Measurements from ENCODE around the gene ASCC3.

Gene ASCC3

DNA sequence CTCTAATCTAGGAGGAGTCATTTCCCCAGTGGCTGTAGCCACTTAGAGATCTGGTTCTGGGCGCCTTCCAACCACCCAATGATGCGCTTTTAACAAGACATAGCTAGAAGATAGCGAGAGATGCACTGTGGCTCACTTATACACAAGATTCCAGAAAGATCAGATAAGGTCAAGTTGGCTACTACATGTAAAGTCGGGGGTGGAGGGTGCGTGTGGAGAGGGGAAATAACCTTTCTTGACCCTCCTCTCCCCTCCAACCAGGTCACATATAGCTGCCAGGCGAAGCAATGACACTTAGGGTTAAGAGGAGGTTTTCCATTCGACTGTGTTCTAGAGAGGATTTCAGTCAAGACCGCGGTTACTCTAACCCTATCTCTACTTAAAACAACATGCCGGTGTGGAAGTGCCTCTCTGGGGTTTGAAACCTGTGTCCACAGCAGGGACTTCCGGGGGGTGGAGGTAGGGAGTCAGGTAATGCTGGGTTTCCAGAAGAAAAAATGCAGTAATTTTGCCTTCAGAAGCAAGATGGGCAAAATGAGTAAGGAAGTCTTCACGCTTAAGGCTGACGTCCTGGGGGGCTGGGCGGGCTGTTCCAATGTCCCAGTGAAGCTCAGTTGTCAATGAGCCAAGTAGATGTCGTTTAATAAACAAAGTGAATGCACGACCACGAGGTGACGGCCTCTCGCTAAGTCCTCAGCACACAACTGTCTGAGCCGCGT is 414.6 kb downstream of the ASCC3 start:
- Histone ChIP-seq H3K9me3 (ENCODE audit: control insufficient read depth, insufficient read depth, low read length) (no peaks in the 10 kb centered on the region), H3K27me3 (ENCODE audit: control insufficient read depth, insufficient read depth, low read length) (peaks cover 87% of the 10 kb centered on the region), H3K4me1 (ENCODE audit: control insufficient read depth, insufficient read depth, low read length) (peaks cover 4% of the 10 kb centered on the region; the same call in 1 of the 2 replicates), H3K36me3 (ENCODE audit: control insufficient read depth, insufficient read depth, low read length) (no peaks in the 10 kb centered on the region), H3K27ac (ENCODE audit: low read length) (no peak overlapping the region), H3K4me3 (ENCODE audit: low read length) (no peak overlapping the region)
- no CpG with 5 or more reads among the region's 21 CpGs for WGBS (ENCODE audit: insufficient coverage, insufficient read length)
- DNase-seq (ENCODE audit: low read depth, low spot score), result no peak

DNA sequence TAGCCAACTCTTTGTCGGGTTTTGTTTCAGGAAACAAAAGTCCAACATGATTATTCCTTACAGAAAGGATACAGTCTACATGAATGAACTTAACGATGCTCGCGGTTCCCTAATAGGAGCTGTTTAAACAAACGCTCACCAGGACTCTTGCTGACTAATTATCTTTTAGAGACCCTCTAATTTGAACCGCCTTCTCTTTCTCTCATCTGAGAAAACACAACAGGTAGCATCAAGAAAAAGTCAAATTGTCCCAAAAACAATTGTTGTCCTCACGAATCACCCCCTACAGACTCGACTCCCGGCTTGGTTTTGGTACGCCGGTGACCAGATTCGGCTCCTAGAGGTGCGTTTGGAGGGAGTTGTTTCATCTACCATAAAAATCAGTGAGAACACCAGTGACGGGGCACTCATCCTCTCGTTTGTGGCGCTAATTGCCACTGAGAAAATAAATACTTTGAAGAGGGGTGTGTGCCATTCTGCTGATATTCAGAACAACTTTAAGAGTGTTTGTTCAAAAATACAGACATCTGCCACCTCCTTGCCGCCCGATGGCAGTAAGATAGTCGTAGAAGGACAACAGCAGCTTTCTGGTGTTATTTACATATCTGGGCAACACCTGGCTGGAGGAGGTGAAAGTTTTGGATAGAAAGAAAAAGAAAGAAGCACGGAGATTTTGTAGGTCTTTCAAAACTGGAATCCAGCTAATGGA is 415.3 kb downstream of the ASCC3 start:
- Histone ChIP-seq H3K36me3 (ENCODE audit: control insufficient read depth, insufficient read depth, low read length) (no peaks in the 10 kb centered on the region), H3K4me3 (ENCODE audit: low read length) (no peak overlapping the region), H3K9me3 (ENCODE audit: control insufficient read depth, insufficient read depth, low read length) (no peaks in the 10 kb centered on the region), H3K27me3 (ENCODE audit: control insufficient read depth, insufficient read depth, low read length) (peaks cover 92% of the 10 kb centered on the region), H3K4me1 (ENCODE audit: control insufficient read depth, insufficient read depth, low read length) (peaks cover 4% of the 10 kb centered on the region; the same call in 1 of the 2 replicates), H3K27ac (ENCODE audit: low read length) (no peak overlapping the region)
- WGBS (ENCODE audit: insufficient coverage, insufficient read length), result no CpG with 5 or more reads among the region's 20 CpGs
- no peak for DNase-seq (ENCODE audit: low read depth, low spot score)

DNA sequence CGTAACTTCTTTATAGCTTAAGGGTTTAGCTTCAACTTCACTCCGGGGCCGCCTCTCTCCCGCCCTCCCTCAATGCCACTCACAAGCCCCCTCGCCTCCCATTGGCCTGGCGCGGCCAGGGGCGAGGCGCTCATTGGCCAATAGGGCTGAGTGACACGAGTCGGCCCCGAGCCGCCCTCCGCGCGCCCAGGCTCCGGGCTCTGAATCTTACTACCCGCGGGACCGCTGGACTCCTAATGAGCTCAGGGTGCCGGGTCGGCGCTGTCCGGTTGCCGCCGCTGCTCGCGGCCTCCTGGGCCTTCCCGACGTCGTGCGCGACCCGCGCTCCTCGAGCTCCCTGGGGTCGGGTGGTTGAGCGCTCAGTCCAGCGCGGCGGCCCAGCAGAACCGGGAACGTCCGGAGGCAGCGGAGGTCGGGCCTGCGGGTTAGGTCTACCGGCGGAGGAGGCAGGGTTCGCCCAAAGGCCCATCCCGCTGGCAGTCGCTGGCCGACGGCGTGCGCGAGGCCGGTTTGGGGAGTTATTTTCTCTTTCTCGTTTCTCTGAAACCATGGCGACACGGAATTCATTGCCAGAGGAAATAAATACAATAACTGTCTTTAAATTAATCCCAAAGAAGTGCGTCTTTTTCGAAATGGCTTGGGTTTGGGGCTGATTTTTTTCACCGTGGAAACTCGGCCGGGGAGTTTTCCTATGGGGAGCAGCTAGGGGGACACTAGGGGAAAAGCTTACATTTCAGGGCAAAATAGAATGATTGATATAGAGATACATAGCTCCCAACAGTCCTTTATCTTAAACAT is 416.0 kb downstream of the ASCC3 start, which contains the start of gene SIM1:
Gene SIM1 (minus strand): TSS at position 19 of the 798 bp plus-strand sequence. CDS start 1,453 bp downstream, outside the sequence.
- peaks cover 90% of the 10 kb centered on the region for H3K27me3 ChIP-seq (ENCODE audit: control insufficient read depth, insufficient read depth, low read length)
- H3K9me3 ChIP-seq (ENCODE audit: control insufficient read depth, insufficient read depth, low read length), result no peaks in the 10 kb centered on the region
- DNase-seq (ENCODE audit: low read depth, low spot score), result peak; percentile 90
- H3K4me3 ChIP-seq (ENCODE audit: low read length), result peak within 1 kb of the TSS; percentile 27; the same call in 1 of the 2 replicates
- peaks cover 4% of the 10 kb centered on the region; the same call in 1 of the 2 replicates for H3K4me1 ChIP-seq (ENCODE audit: control insufficient read depth, insufficient read depth, low read length)
- no peak within 1 kb of the TSS for H3K27ac ChIP-seq (ENCODE audit: low read length)
- WGBS (ENCODE audit: insufficient coverage, insufficient read length), result no CpG with 5 or more reads among the region's 66 CpGs
- H3K36me3 ChIP-seq (ENCODE audit: control insufficient read depth, insufficient read depth, low read length), result no peaks in the 10 kb centered on the region

DNA sequence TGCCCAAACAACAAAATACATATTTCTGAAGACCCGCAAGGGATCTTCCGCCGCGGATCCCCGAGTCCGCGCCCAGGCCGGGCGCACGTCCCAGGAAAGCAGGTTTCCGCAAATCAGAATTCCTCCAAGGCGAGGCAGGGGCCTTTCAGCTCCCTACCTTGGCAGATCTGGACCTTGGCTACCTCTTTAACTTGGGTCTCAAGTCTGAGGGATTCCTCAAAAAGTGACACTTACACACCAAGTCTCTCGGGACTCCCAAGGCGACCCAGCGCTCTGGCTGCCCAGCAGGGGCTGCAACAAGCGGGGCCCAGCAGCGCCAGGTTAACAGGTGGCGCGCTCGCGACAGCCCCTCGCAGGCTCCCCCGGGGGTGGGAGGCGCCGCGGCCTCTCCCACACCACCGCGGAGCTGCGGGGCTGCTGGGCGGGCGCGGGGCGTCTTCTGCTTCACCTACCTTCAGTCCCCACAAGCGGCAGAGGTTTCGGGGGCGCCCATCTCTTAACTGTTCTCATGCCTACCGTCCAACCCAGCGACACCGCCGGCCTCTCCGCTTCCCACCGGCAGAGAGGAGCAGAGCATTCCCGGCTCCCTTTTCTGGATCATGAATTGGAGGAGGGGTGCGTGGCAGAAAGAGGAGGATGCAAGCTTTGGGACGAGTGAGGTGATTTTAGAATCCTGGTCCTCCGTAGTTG is 416.8 kb downstream of the ASCC3 start:
- Histone ChIP-seq H3K27ac (ENCODE audit: low read length) (no peak overlapping the region), H3K9me3 (ENCODE audit: control insufficient read depth, insufficient read depth, low read length) (no peaks in the 10 kb centered on the region), H3K27me3 (ENCODE audit: control insufficient read depth, insufficient read depth, low read length) (peaks cover 89% of the 10 kb centered on the region), H3K4me3 (ENCODE audit: low read length) (peak overlapping the region; percentile 6; the same call in 1 of the 2 replicates), H3K4me1 (ENCODE audit: control insufficient read depth, insufficient read depth, low read length) (peaks cover 4% of the 10 kb centered on the region; the same call in 1 of the 2 replicates), H3K36me3 (ENCODE audit: control insufficient read depth, insufficient read depth, low read length) (no peaks in the 10 kb centered on the region)
- no peak for DNase-seq (ENCODE audit: low read depth, low spot score)
- no CpG with 5 or more reads among the region's 46 CpGs for WGBS (ENCODE audit: insufficient coverage, insufficient read length)

DNA sequence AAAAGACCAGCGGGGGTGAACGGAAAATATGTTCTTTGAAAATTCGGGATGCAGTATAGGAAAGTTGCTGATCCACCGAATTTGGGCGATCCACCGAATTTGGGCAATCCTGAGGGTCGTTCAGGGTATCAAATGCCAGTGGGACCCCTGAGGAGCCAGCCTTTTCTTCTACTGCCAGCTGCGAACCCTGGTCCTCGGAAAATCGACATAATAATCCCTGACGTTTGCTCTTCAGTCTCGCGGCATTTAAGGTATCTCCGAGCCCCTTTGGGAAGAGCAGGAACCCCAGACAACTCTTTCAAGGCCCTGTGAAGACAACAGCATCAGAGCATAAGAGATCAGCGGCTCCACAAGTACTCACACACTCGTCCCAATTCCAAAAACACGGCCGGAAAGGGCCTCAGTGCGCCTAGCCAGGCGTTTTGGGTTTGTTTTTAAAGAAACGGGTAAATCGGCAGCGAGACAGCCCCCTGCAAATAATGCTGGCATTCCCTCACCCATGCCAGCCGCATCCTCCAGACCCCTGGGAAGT is 417.4 kb downstream of the ASCC3 start:
- Histone ChIP-seq H3K36me3 (ENCODE audit: control insufficient read depth, insufficient read depth, low read length) (no peaks in the 10 kb centered on the region), H3K9me3 (ENCODE audit: control insufficient read depth, insufficient read depth, low read length) (no peaks in the 10 kb centered on the region), H3K27ac (ENCODE audit: low read length) (no peak overlapping the region), H3K4me1 (ENCODE audit: control insufficient read depth, insufficient read depth, low read length) (peaks cover 4% of the 10 kb centered on the region; the same call in 1 of the 2 replicates), H3K27me3 (ENCODE audit: control insufficient read depth, insufficient read depth, low read length) (peaks cover 89% of the 10 kb centered on the region), H3K4me3 (ENCODE audit: low read length) (no peak overlapping the region; the same call in 1 of the 2 replicates)
- no CpG with 5 or more reads among the region's 24 CpGs for WGBS (ENCODE audit: insufficient coverage, insufficient read length)
- DNase-seq (ENCODE audit: low read depth, low spot score), result no peak

DNA sequence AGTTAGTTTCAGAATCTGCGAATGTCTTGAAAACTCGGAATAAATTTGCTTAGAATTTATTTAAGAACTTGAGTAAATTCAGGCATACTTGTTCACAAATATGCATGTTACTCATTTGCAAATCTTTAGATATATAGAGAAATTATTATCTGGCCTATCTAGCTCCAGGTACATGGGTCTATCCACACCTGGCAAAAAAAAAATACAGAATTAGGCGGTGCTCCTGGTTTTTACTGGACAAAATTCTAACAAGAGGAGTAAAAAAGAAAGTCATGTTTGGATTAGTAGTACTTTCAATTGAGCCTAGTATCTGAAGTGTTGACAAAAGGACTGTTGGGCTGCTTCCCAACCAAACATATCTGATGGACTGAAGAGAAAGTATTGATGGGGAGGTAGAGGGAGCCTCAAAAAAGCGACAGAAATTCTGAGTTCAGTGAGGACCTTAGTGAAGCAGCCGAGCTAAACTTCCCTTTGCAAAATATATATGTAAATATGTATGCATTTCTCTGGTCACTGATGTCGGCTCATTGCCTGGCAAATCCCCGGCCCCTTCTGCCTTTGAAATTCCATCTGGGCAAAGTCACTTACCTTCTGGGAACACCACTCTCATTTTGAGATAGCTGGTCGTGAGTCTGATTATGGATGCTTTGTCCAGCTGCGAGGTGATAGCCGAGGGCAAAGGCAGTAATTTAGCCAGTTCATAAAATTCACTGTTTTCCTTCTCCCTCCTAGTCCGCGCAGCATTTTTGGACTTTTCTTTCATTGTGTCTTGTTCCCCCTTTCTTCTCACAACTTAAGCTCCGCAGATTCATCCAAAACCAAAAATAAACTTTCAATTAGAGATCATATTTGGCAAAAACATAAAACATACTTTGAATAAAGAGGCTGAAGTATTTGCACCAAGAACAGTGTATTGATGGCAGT is 418.2 kb downstream of the ASCC3 start:
- Histone ChIP-seq H3K27ac (ENCODE audit: low read length) (no peak overlapping the region), H3K27me3 (ENCODE audit: control insufficient read depth, insufficient read depth, low read length) (peaks cover 90% of the 10 kb centered on the region), H3K36me3 (ENCODE audit: control insufficient read depth, insufficient read depth, low read length) (no peaks in the 10 kb centered on the region), H3K4me1 (ENCODE audit: control insufficient read depth, insufficient read depth, low read length) (peaks cover 6% of the 10 kb centered on the region; the same call in 1 of the 2 replicates), H3K9me3 (ENCODE audit: control insufficient read depth, insufficient read depth, low read length) (no peaks in the 10 kb centered on the region), H3K4me3 (ENCODE audit: low read length) (no peak overlapping the region)
- WGBS (ENCODE audit: insufficient coverage, insufficient read length), result no CpG with 5 or more reads among the region's 13 CpGs
- DNase-seq (ENCODE audit: low read depth, low spot score), result no peak

DNA sequence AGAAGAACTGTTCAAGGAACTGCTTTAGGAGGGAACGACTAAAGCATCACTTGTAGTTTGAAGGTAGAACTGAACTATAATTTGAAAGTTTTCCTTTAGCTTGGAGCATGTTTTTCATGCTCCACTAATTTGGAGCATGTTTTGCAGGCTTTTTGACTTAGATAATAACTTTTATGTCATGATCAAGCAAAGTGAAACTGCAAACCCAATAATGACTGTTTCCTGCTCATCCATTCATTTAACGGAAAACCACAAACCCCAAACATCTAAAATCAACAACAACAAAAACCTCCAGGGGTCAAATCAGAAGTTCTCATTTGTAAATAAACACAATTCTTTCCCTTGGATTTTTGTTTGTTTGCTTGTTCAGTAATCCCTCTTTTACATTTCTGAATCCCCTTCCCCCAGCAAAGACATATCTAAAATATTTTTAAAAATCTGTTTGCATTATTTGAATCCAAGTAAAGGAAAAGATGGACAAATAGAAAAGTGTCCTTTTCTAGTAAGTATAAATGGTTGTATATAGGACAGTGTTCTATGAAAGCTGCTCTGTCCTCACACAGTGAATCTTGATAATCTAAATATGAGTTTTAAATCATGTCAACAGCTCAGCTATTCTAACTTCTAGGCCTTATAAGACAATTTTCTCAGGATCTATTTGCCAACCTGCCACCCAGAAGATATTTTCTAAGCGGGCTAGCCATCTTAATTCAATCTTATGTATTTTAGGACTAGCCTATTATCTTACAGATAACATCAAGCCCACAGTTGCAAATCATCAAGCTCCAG is 419.0 kb downstream of the ASCC3 start:
- no peak overlapping the region for H3K4me3 ChIP-seq (ENCODE audit: low read length)
- peaks cover 10% of the 10 kb centered on the region for H3K4me1 ChIP-seq (ENCODE audit: control insufficient read depth, insufficient read depth, low read length)
- peaks cover 90% of the 10 kb centered on the region for H3K27me3 ChIP-seq (ENCODE audit: control insufficient read depth, insufficient read depth, low read length)
- H3K9me3 ChIP-seq (ENCODE audit: control insufficient read depth, insufficient read depth, low read length), result no peaks in the 10 kb centered on the region
- DNase-seq (ENCODE audit: low read depth, low spot score), result no peak
- H3K27ac ChIP-seq (ENCODE audit: low read length), result no peak overlapping the region
- no peaks in the 10 kb centered on the region for H3K36me3 ChIP-seq (ENCODE audit: control insufficient read depth, insufficient read depth, low read length)
- WGBS (ENCODE audit: insufficient coverage, insufficient read length), result no CpG with 5 or more reads among the region's 3 CpGs

DNA sequence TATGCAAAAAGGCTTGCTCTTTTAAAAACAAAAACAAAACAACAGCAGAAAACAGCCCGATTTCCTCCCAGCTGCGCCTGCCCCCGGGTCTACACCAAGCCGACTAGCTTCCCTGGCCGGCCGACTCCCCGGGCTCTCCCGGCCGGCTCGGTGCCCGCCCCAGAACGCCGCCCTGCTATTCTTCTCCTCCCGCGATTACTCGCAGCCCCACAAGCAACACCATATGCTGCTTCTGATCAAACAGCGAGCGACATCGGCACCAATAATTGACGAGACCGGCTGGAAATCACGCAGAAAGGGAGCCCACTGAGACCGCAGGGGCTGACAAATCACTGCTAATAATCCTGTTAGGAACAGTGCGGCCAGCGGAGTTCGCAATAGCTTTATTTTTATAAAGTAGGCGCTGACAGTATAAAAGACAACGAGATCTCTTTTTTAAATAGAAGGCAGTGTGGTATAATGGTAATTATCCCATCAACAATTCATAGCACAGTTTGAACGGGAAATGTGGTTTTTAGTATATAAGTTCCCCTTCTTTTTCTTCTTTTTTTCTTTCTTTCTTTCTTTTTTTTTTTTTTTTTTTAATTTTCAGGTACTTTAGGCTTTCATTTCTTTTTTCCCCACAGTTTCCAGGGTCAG is 419.7 kb downstream of the ASCC3 start:
- Histone ChIP-seq H3K4me1 (ENCODE audit: control insufficient read depth, insufficient read depth, low read length) (peaks cover 7% of the 10 kb centered on the region), H3K27ac (ENCODE audit: low read length) (no peak overlapping the region), H3K4me3 (ENCODE audit: low read length) (no peak overlapping the region), H3K9me3 (ENCODE audit: control insufficient read depth, insufficient read depth, low read length) (no peaks in the 10 kb centered on the region), H3K27me3 (ENCODE audit: control insufficient read depth, insufficient read depth, low read length) (peaks cover 90% of the 10 kb centered on the region), H3K36me3 (ENCODE audit: control insufficient read depth, insufficient read depth, low read length) (no peaks in the 10 kb centered on the region)
- DNase-seq (ENCODE audit: low read depth, low spot score), result no peak
- no CpG with 5 or more reads among the region's 29 CpGs for WGBS (ENCODE audit: insufficient coverage, insufficient read length)

All from iPS DF 6.9 (cell line).